ENCODE measurements around the gene KLHL18.

- TF ChIP-seq POLR2A (IDR thresholded peaks at IDR 0.05; ENCODE audit: low read length) (no peak), GATA1 (IDR thresholded peaks at IDR 0.05; ENCODE audit: low read depth, low read length) (no peak)
Measured at GRCh38 chr3:47265008-47265407, 17.7 kb upstream of the KLHL18 start.
